HG03039 (cell line): ENCODE data around the gene PTPRD.

Experiments used
- ATAC-seq: cut with Tn5 transposase; IDR thresholded peaks from one replicate; pipeline ENCODE4 v1.9.1; 2021; ENCODE audit warnings: mild to moderate bottlenecking, moderate library complexity; ENCODE audit not compliant: unreplicated experiment

PTPRD gene

DNA sequence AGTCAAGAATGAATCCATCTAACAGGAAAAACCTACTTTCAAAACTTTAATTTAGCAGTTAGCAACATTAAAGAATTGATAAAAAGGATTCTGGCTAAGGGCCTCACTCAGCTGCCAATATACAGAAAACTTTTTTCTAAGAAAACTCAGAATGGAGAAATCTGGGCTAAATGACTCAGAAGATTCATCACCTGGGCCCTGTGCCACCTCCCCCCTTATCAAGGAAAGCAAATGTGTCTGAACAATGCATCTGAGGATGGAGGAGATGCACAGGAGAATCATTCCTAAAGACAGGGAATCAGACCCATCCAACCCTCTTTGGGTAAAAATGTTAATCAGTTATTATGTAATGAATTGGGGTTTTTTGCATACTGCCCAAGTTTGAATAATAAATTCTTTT, 2221.2 kb downstream of the PTPRD start:
- ATAC-seq, result no peak

DNA sequence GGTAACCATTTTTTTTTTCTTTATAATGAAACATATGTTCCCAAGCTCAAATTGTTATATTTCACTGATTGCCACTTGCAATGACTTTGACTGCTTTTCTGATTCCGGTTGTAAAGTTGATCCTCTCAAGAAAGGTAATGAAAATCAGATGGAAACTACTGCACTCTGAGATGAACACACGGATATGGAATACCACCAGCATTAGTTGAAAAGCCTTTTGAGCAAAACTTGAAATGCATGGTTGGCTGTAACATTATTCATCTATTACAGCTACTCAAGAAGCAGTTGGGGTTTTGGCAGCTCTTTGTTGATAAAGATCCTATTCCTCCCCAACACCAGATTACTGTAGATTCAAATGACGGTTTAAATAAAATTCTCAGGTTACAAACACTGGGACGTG, 2221.7 kb downstream of the PTPRD start:
- no peak for ATAC-seq

DNA sequence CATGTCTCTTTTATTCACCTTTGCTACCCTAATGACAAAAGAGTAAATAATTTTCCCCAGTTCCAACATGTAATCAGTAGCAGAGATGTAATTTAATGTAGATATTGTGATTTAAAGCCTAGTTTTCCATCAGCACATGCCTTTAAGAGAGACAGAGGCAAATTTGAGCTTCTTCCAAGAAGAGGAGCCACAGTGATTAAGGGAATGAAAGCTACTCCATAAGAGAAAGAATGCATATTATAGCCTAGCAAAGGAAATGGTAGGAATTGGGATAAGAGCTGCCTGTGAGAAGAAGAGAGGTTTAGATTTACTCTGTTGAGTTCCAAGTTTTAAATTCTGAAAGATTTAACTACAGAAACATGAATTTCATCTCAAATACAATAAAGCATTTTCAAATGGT, 2222.2 kb downstream of the PTPRD start:
- no peak for ATAC-seq

- no peak for ATAC-seq
These were observed 2223.3 kb downstream of the PTPRD start for GRCh38 chr9:8389531-8389930.

- ATAC-seq, result no peak
These were observed 2224.7 kb downstream of the PTPRD start for GRCh38 chr9:8388132-8388531.

GRCh38 chr9:8384091-8384490, 2228.7 kb downstream of the PTPRD start:
- ATAC-seq, result no peak

DNA sequence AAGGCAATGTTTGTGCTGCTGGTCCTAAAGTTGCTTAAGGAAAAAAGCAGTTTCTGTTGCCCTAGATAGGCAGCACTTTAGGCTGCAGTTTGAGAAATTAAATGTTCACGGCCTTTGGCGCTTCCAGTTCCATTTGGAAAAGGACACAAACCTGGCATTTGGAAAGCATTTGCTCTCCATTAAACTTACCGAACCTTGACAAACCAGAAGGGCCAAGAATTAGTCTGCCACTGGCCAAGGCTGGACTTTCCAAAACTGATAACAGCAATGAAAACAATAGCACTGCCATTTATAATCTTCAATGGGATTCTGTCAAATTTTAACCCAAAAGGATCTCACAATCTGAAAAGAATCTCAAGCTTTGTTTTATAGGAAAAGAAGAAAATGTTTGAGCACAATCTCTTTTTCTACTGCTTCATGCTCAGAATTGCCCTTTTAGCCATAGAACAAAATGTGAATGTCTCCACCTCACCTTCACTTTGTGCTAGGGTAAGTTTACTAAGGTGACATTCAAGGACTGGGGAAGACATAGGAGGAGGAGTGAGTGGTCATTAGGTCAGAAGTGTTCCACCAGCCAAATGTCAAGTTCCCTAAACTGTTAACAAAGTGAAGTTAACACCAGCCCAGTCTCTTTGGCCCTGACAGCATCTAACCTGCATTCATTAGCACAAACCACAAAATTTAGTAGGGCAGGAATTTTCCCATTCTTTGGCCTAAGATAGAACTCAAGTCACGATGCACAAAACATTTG, 2229.8 kb downstream of the PTPRD start:
- no peak for ATAC-seq

- ATAC-seq, result no peak
These were observed 2230.5 kb downstream of the PTPRD start for GRCh38 chr9:8382266-8382665.

GRCh38 chr9:8381601-8382000, 2231.2 kb downstream of the PTPRD start:
- no peak for ATAC-seq

GRCh38 chr9:8374471-8374870, 2238.3 kb downstream of the PTPRD start:
- ATAC-seq, result no peak

DNA sequence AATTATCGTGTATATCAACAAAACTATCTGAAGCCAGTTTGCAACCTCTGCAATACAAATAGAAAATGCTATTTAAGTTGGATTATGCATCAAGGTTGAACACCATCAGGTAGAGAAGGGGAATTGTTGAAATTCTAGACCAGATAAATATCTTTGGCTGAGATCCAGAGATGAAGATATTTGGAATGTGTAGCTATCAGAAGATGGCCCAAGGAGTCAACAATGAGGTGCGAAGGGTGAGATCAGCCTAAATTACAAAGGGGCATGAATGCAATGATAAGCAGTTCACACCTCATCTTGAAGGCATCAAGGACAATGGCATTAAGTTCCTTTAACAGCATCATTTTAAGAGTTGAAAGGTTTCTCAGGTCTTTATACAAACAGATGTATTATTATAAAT, 2241.1 kb downstream of the PTPRD start:
- no peak for ATAC-seq

- ATAC-seq, result no peak
These were observed 2246.5 kb downstream of the PTPRD start for GRCh38 chr9:8366161-8366926.

DNA sequence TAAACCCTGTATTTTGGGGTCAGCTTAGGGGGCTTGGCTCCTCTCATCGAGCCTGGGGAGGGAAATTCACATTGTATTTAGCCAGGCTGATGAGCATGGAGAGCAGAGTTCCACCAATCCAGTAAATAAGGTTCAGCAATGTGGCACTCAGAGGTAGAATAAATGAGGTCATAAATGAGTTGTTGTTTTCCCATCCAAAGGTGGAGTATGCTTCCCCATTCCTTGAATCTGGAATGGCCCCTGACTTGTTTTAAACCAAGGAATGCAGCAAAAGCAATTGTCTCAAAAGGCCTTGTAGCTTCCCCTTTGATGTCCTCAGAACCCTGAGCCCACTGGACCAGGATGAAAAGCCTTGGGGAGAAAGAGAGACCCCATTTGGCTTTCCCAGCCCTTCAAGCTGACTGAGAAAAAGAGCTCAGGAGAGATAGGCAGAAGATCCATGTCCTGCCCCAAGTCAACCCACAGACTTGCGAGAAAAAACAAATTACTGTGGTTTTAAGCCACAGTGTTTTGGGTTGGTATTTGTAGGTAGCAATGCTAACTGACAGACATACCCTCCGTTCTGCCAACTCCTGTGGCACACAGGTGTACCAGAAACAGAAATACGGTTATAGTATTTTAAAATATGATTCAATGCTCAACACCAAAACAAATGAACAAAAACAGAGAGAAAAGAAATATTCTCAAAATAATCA, 2247.2 kb downstream of the PTPRD start:
- no peak for ATAC-seq

DNA sequence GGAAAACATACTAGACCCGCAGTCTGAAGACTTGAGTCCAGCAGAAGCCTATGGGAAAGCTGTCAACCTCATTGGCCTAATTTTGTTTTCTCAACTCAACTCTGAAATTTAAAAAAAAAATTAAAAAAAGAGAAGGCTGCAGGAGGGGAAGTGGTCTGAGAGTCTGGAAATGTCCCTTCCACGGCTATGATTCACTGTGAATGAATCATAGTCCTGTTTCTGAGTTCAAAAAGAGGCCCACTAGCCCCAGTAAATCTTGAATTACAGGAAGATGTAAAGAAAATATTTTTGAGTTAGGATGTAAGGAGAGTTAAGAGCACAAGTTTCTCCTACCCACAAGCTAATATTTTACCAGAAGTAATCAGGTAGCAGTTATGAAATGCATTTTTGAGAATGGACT, 2247.8 kb downstream of the PTPRD start:
- no peak for ATAC-seq

GRCh38 chr9:8364026-8364752, 2248.6 kb downstream of the PTPRD start:
- ATAC-seq, result no peak

DNA sequence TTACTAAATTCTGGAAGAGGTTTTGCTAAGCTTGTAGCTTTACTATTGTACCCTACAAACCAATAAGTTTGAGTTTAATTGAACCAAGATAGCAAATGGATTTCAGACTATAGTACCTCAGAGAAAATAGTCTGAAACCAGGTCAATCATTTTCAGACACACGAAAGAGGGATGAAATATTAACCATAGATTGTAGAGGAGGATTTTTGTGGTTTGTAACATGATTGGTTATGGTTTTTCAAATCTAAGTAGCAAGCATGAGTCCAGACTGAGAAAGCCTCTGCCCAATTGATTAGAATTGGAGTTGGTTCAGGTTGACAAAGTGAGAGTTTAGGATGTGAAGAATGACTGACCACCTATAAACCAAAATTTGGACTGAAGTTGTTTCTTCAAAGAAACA, 2250.6 kb downstream of the PTPRD start:
- no peak for ATAC-seq

DNA sequence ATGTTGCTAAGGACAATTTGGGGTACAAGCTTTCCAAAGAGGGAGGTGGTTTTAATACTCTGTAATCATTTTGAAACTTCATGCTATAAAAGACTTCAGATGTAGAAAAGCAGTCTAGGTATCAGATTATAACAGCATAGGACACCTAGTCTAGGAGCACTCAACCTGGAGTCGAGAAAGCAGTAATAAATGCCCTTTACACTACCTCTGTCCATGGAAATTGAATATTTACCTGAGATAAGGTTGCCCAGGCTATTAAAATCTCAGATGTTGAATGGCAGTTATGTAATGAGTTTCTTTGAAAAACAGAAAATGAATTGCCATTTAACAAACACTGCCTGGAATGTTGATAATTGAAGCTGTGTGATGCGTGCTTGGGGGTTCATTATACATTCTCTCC, 2251.4 kb downstream of the PTPRD start:
- ATAC-seq, result no peak

- ATAC-seq, result no peak
These were observed 2256.4 kb downstream of the PTPRD start for GRCh38 chr9:8356406-8356805.

DNA sequence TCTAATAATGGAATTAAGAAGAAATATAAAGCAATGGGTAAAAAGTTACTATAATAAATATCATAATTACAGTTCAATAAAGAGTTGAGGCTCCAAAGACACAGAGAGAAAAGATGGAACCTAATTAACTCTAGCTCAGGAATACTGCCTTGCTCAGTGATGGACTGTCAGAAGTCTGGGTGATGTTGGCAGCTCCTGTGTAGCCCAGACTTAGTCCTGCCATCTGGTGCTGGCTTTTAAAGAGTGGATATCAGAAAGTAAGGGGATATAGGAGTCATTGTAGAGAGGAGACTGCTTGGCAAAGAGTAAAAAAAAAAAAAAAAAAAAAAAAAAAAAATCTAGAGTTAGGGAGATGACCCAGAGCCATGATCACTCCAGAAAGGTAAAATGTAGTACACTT, 2261.4 kb downstream of the PTPRD start:
- no peak for ATAC-seq

DNA sequence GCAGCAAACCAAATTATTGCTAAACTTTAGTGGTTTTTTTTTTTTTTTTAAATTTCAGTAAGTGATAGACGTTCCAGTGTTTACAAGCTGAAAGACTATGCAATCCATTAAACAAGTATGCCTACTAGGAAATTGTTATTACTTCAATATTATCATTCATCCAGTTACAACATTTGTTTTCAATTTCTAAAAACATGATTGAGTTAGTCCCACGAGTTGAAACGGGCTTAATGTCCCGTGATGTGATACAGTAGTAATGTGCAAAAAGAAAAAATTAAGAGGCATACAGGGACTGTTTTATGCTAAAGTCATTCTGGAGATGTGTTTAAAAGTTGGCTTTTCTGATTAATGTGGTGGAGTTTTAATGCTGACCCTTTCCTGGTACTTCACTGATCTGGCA, 2262.9 kb downstream of the PTPRD start:
- no peak for ATAC-seq

GRCh38 chr9:8349376-8349775, 2263.4 kb downstream of the PTPRD start:
- no peak for ATAC-seq
